Endothelial cell of umbilical vein (primary cell): ENCODE measurements around the gene SHMT1.

Source experiments
- CTCF ChIP-seq, 2 donors: IDR thresholded peaks; 1 replicate in 1 of 2; 2 replicates in 1 of 2; pipeline ENCODE4 v1.5.1; 2011; ENCODE audit warnings: low read length in 2 of 2, mild to moderate bottlenecking in 2 of 2, moderate library complexity in 2 of 2, control low read depth in 1 of 2, inconsistent platforms in 1 of 2, low read depth in 1 of 2; ENCODE audit not compliant: insufficient read depth in 1 of 2; ENCODE audit errors: extremely low read depth in 1 of 2
- EZH2 ChIP-seq: IDR thresholded peaks from 2 replicates; pipeline ENCODE4 v1.6.1; 2012; ENCODE audit warnings: borderline replicate concordance, low read depth, mild to moderate bottlenecking, moderate library complexity, low read length, inconsistent platforms; ENCODE audit not compliant: severe bottlenecking
- GATA2 ChIP-seq: IDR thresholded peaks from 2 replicates; pipeline ENCODE4 v1.7.0; 2011; ENCODE audit warnings: low read depth, mild to moderate bottlenecking, moderate library complexity, mixed read lengths, low read length; ENCODE audit not compliant: insufficient read length, insufficient read depth
- POLR2A ChIP-seq: IDR thresholded peaks from 2 replicates; pipeline ENCODE4 v1.6.1; 2012; ENCODE audit warnings: low read depth, mild to moderate bottlenecking, control low read depth, low read length
- POLR2AphosphoS5 ChIP-seq: IDR thresholded peaks from 2 replicates; pipeline ENCODE4 v1.6.1; 2012; ENCODE audit warnings: low read depth, mild to moderate bottlenecking, control low read depth, low read length, moderate library complexity; ENCODE audit not compliant: insufficient read depth
- TF ChIP-seq, protein P1 (sequence below): IDR thresholded peaks from 2 replicates; pipeline ENCODE4 v1.6.1; 2011; ENCODE audit not compliant: insufficient read depth, insufficient read length

DNA sequence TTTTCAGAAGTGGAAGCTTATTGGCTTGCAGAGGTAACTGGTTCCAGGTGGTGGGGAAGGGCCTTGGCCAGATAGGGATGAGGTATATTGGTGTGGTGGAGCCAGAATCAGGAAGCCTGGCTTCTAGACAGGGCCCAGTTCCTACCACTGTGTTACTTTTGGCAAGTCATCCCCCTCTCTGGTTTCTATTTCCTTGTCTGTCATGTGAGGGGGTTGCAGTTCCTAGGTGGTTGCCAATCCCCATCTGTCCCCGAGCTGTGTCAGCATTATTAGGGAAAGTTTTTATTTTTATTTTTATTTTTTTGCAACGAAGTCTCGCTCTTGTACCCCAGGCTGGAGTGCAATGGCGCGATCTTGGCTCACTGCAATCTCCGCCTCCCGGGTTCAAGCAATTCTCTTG lies 45.2 kb downstream of the SHMT1 start:
- no peak for TF ChIP-seq EZH2
- no peak for TF ChIP-seq POLR2AphosphoS5
- TF ChIP-seq, protein P1, sequence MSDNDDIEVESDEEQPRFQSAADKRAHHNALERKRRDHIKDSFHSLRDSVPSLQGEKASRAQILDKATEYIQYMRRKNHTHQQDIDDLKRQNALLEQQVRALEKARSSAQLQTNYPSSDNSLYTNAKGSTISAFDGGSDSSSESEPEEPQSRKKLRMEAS = no peak
- no peak for TF ChIP-seq CTCF (IDR thresholded peaks at IDR 0.05; ENCODE audit: extremely low read depth in 1 of 2, insufficient read depth in 1 of 2, low read depth in 1 of 2, low read length in 2 of 2)
- no peak for TF ChIP-seq GATA2
- TF ChIP-seq POLR2A = no peak
